ENCODE measurements around the gene BPI. TPM values are rescaled to one million over a fixed set of nuclear protein-coding genes. Genes with fewer than 3 reads are reported as not detected.

BPI gene
- total RNA-seq, 4 donors from 2014 or later, result 0.65 TPM; not detected in 3

DNA sequence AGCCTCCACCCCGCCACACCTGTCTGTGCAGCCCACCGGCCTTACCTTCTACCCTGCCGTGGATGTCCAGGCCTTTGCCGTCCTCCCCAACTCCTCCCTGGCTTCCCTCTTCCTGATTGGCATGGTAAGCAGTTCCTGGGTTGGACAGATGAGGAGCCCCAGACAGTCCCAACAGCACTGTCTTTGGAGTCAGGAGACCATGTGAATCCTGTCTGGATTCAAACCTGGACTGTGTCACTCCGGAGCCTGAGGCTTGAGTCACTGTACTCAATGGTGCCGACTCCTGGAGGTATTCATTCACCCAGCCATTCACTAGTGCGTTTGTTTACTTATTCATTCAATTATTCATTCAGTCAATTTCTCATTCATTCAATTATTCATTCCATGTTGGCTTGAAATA lies 22.4 kb downstream of the BPI start:
- TF ChIP-seq, protein P1, sequence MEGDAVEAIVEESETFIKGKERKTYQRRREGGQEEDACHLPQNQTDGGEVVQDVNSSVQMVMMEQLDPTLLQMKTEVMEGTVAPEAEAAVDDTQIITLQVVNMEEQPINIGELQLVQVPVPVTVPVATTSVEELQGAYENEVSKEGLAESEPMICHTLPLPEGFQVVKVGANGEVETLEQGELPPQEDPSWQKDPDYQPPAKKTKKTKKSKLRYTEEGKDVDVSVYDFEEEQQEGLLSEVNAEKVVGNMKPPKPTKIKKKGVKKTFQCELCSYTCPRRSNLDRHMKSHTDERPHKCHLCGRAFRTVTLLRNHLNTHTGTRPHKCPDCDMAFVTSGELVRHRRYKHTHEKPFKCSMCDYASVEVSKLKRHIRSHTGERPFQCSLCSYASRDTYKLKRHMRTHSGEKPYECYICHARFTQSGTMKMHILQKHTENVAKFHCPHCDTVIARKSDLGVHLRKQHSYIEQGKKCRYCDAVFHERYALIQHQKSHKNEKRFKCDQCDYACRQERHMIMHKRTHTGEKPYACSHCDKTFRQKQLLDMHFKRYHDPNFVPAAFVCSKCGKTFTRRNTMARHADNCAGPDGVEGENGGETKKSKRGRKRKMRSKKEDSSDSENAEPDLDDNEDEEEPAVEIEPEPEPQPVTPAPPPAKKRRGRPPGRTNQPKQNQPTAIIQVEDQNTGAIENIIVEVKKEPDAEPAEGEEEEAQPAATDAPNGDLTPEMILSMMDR (IDR thresholded peaks at IDR 0.05; ENCODE audit: low read depth), result no peak

DNA sequence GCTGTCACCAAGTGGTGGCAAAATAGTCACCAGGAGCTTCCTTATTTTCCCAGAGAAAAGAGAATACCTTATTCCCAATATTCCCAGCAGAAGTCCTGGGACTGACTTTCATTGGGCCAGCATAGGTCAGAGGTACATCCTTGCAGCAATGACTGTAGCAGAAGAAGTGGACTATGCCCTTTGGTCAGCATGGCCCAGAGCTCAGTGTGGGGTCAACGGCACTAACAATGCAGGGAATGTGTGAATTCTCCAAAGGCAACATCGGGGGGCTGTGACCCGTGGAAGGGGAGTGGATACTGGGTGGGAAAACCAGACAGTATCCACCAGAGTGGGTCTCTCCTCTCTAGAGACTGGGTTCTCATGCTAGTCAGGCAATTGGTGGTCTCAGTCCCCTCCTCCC lies 26.7 kb downstream of the BPI start:
- TF ChIP-seq, protein P1 (IDR thresholded peaks at IDR 0.05; ENCODE audit: low read depth), result no peak

DNA sequence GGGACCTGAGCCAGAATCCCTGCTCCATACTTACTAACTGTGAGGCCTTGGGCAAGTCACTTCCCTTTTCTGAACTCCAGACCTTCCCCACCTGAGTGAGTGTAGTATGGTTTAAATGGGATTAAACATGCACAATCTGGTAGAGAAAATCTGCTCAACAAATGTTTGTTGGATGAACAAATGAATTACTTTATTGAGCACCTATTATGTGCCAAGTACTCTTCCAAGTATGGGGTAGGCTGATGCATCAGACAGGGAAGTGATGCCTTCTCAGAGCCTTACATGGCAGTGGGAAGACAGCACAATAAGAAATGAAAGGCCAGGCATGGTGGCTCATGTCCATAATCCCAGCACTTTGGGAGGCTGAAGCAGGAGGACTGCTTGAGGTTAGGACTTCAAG lies 27.3 kb downstream of the BPI start:
- TF ChIP-seq, protein P1 (IDR thresholded peaks at IDR 0.05; ENCODE audit: low read depth), result no peak

DNA sequence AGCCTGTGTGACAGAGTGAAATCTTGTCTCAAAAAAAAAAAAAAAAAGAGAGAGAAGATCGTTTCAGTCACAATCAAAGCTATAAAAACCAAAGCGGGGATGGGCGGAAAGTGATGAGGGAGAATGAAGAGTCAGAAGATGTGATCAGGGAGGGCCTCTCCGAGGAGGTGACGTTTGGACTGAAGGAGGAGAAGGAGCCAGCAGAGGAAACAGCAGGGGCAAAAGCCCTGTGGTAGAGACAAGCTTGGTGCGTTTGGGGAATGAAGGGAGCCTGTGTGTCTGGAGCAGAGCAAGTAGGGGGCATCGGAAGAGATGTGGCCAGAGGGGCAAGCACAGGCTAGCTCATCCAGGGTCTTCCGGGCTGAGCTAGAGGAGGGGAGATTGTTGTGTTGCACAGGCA lies 27.9 kb downstream of the BPI start:
- TF ChIP-seq, protein P1 (IDR thresholded peaks at IDR 0.05; ENCODE audit: low read depth), result no peak

DNA sequence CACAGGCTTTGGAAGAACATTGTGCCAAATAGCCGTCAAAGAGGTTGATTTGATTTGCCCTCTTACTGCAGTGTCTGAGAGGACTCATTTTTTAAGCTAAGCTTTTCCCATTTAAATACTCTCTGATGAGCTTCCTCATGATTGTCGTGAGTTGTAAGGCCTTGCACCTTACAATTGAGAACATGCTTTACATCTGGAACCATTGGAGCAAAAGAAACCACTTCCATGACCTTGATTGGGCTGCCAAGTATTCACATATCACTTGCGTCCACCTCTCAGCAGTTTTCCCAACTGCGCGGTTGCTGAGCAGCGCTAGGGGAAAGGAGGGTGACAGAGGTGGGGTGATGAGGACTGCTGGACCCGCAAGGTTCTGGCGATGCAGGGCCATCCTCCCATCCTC lies 30.1 kb downstream of the BPI start:
- TF ChIP-seq, protein P1 (IDR thresholded peaks at IDR 0.05; ENCODE audit: low read depth), result no peak

DNA sequence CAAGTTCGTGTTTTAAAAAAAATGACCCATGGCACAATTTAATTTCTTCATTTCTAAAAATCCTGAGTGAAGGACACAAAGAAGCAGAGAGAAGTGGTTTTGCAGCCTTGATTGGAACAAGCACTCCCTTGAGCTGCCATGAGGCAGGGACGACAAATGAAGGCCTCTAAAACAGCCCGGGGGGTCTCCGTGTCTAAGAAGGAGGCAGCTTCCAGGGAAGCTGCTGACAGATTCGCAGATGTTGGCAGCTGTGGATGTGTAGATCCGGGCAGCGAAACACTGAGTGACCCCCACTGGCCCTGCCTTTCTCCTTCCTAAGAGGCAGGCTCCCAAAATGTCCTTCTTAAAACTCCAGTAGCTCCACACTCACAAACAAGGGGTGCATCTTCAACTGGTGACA lies 32.8 kb downstream of the BPI start:
- TF ChIP-seq, protein P1 (IDR thresholded peaks at IDR 0.05; ENCODE audit: low read depth), result no peak

DNA sequence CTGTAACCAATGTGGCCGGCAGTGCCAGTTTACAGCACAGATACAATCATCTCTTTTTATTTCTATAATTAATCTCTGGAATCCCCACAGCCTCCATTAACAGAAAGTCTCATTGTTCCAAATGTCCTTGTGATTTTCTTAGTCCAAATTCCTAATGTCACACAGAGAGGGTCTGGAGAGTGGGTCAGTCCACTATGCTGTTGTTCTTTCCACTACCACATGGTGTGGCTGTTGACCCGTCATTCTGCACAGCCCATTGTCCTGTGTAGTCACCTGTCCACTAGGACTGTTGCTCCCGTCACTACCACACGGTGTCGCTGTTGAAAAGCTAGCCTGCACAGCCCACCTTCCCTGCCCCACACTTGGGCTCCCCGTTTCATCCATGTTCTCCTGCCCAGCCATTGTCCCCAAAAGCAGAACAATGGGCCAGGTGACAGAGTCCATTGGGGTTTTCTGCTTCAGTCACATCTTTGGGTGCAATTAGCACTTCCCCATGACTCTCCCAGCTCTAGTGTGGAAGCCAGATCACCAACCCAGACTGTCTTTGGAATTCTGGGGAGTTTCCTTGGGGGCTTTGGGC lies 33.7 kb downstream of the BPI start:
- TF ChIP-seq, protein P1 (IDR thresholded peaks at IDR 0.05; ENCODE audit: low read depth), result no peak
